Stimulated activated CD4-positive, alpha-beta T cell treated with anti-CD3 and anti-CD28 coated beads, Interleukin-12 subunit alpha, Interleukin-12 subunit beta, amount 100 ng/mL, for 48 hours (primary cell): ENCODE measurements around the gene ASCC1.
A peak's percentile ranks its signal among the peaks of the same experiment; 100 is the strongest.

Source experiments
- DNase-seq, 3 donors: peaks; one replicate each; pipeline ENCODE4 v3.0.0-alpha.2; 2020; ENCODE audit warnings: low read depth in 2 of 3, low spot score in 1 of 3

The ASCC1 gene

GRCh38 chr10:72086466-72087391, 129.3 kb downstream of the ASCC1 start:
- DNase-seq, result no peak

- no peak for DNase-seq
These were observed 130.1 kb downstream of the ASCC1 start for GRCh38 chr10:72085864-72086465.

- DNase-seq, result no peak
These were observed 130.9 kb downstream of the ASCC1 start for GRCh38 chr10:72085166-72085565.

- DNase-seq, result peak in 2 of 3 donors; percentile 50 to 55
These were observed 132.2 kb downstream of the ASCC1 start for GRCh38 chr10:72083790-72084459.

- DNase-seq, result no peak
These were observed 133.0 kb downstream of the ASCC1 start for GRCh38 chr10:72082856-72083789.

- no peak for DNase-seq
These were observed 134.1 kb downstream of the ASCC1 start for GRCh38 chr10:72081772-72082590.

- no peak for DNase-seq
These were observed 134.9 kb downstream of the ASCC1 start for GRCh38 chr10:72081210-72081609.

GRCh38 chr10:72080042-72080975, 135.8 kb downstream of the ASCC1 start:
- no peak for DNase-seq

GRCh38 chr10:72079356-72079755, 136.7 kb downstream of the ASCC1 start:
- DNase-seq, result no peak

- no peak for DNase-seq
These were observed 138.6 kb downstream of the ASCC1 start for GRCh38 chr10:72077275-72077990.

GRCh38 chr10:72076756-72077155, 139.3 kb downstream of the ASCC1 start:
- DNase-seq, result no peak

GRCh38 chr10:72075376-72076115, 140.5 kb downstream of the ASCC1 start:
- DNase-seq, result no peak

GRCh38 chr10:72074574-72075375, 141.3 kb downstream of the ASCC1 start:
- DNase-seq, result no peak

- no peak for DNase-seq
These were observed 142.1 kb downstream of the ASCC1 start for GRCh38 chr10:72073708-72074573.

GRCh38 chr10:72072639-72073038, 143.4 kb downstream of the ASCC1 start:
- DNase-seq, result no peak

- no peak for DNase-seq
These were observed 144.0 kb downstream of the ASCC1 start for GRCh38 chr10:72072046-72072445.
